Peyer's patch (tissue), 4 donors: ENCODE measurements around the gene MCTP1.

ENCODE experiments used
- CTCF ChIP-seq, 6 experiments: fragments of 450-650 bp in 4 of 6; fragments of 200-600 bp in 2 of 6; sonication (generic) in 1 of 6; IDR thresholded peaks; one replicate each; pipeline ENCODE4 v1.5.1; 2017 to 2019; ENCODE audit warnings: antibody characterized with exemption in 6 of 6, mild to moderate bottlenecking in 3 of 6, moderate library complexity in 1 of 6
- POLR2A ChIP-seq, 2 donors: fragments of 450-650 bp; IDR thresholded peaks; one replicate each; pipeline ENCODE4 v1.5.1; 2017; ENCODE audit warnings: antibody characterized with exemption in 2 of 2, mild to moderate bottlenecking in 2 of 2, moderate library complexity in 2 of 2

- TF ChIP-seq CTCF (IDR thresholded peaks at IDR 0.05) (no peak), POLR2A (IDR thresholded peaks at IDR 0.05) (no peak)
These were observed 160.2 kb downstream of the MCTP1 start for GRCh38 chr5:95124731-95125130.
